ENCODE data around the gene DEFB108B. TPM values are rescaled to one million over a fixed set of nuclear protein-coding genes. Genes with fewer than 3 reads are reported as not detected.
"Not testable (repeated sequence)": the region's sequence is repeated elsewhere in the genome, so short reads cannot be mapped to it uniquely, and the experiment has no call there.

The DEFB108B gene
- total RNA-seq, 1 donor from 2014 or later: not detected

DNA sequence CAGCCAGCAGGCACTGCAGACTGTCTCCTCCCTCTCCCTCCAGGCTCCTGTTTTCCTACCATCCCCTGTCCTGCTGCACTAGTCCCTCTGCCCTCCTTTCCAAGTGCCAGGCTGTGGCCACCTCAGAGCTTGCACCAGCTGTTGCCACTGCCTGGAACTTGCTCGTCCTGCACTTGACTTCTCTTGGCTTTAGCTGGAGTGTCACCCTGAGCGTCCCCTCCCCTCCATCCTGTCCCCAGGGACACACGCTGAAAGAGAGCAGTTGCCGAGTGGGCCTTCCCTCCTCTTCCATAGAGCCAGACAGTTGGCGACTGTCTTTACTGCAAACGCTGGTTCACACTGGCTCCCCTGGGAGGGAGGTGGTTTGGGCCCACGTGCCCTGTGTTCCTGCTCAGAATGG lies 41.9 kb upstream of the DEFB108B start:
- H3K4me1 ChIP-seq; H3K27ac ChIP-seq; H3F3A ChIP-seq (ENCODE audit: low read depth); H3K27ac Mint-ChIP-seq; H2AFZ ChIP-seq (replicated peaks); H3K36me3 ChIP-seq; H3K36me3 Mint-ChIP-seq; H3K9ac ChIP-seq; H3K4me2 ChIP-seq; H3K9me3 Mint-ChIP-seq; H3K27me3 ChIP-seq; DNase-seq (ENCODE audit: low spot score); H3K4me3 ChIP-seq; H4K20me1 ChIP-seq (ENCODE audit: low read depth); H3K27me3 Mint-ChIP-seq (ENCODE audit: insufficient read depth, low read depth); H3K9me3 ChIP-seq (ENCODE audit: low read depth); H3K79me2 ChIP-seq (ENCODE audit: low read depth): not testable (repeated sequence)
- Mint-ChIP-seq H3K4me1 (peaks cover 10% of the 10 kb centered on the region), H3K4me3 (peak overlapping the region; percentile 41)

DNA sequence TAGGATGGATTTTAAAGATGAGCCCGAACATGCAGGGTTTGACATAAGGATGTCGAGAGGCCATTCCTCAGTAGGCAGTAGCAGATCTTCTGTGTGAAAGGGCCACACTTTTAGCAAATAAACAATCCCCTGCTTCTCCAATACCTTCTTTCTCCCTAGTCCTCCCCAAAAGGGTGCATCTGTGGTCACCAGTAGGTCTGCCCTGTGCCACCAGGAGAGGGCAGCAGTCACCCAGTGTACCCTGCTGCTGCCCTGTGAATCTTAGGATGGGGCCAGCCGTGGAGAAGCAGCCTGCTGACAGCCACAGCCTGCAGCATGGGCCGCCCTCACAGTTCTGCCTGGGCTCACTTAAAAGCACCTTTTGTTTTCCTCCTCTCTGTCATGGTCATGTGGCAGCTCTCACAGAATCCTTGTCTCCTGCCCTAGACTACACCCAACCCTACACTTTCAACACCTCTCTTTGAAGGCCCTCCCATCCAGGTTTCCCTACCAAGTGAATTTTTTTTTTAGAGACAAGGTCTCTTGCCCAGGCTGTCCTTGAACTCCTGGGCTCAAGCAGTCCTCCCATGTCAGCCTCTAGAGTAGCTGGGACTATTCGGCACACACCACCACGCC lies 40.3 kb upstream of the DEFB108B start:
- TF ChIP-seq, protein P1, sequence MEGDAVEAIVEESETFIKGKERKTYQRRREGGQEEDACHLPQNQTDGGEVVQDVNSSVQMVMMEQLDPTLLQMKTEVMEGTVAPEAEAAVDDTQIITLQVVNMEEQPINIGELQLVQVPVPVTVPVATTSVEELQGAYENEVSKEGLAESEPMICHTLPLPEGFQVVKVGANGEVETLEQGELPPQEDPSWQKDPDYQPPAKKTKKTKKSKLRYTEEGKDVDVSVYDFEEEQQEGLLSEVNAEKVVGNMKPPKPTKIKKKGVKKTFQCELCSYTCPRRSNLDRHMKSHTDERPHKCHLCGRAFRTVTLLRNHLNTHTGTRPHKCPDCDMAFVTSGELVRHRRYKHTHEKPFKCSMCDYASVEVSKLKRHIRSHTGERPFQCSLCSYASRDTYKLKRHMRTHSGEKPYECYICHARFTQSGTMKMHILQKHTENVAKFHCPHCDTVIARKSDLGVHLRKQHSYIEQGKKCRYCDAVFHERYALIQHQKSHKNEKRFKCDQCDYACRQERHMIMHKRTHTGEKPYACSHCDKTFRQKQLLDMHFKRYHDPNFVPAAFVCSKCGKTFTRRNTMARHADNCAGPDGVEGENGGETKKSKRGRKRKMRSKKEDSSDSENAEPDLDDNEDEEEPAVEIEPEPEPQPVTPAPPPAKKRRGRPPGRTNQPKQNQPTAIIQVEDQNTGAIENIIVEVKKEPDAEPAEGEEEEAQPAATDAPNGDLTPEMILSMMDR (IDR thresholded peaks at IDR 0.05): peak; percentile 61
- H2AFZ ChIP-seq (replicated peaks); H3K9ac ChIP-seq; H4K20me1 ChIP-seq (ENCODE audit: low read depth); H3K9me3 Mint-ChIP-seq; H3K4me2 ChIP-seq; H3K27me3 ChIP-seq; H3K27ac Mint-ChIP-seq; H3K4me1 Mint-ChIP-seq; H3K9me3 ChIP-seq (ENCODE audit: low read depth); H3K27ac ChIP-seq; H3F3A ChIP-seq (ENCODE audit: low read depth); H3K4me1 ChIP-seq; H3K4me3 Mint-ChIP-seq; H3K36me3 Mint-ChIP-seq; H3K79me2 ChIP-seq (ENCODE audit: low read depth); H3K4me3 ChIP-seq; H3K27me3 Mint-ChIP-seq (ENCODE audit: insufficient read depth, low read depth); H3K36me3 ChIP-seq: not testable (repeated sequence)
- peak; percentile 20 for DNase-seq (ENCODE audit: low spot score)

DNA sequence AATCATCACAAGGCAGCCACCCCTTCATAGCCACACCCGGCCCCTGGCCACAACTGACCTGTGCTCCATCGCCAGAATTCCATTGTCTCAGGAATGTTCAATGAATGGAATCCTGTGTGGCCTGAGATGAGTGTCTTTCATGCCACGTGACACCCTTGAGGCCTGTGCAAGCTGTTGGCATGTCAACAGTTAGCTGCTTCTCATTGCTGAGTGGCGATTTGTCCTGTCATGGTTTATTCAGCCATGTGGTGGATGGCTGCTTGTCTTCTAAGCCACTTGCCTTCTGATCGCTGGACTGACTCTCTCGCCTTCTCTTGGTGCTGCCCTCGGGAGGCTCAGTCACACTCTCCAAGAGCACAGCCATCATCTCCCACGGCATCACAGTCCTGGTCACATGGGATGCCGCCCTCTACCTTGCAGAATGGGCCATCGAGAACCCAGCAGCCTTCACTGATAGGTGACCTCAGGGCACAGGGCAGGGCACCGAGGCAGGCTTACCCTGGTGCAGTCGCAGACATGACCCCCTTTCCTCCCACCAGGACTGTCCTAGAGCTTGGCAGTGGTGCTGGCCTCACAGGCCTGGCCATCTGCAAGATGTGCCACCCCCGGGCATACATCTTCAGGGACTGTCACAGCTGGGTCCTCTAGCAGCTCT lies 38.5 kb upstream of the DEFB108B start:
- H3K27ac Mint-ChIP-seq; H3K4me2 ChIP-seq; H3K27me3 ChIP-seq; H3K36me3 ChIP-seq; H3K9me3 ChIP-seq (ENCODE audit: low read depth); H3K4me3 ChIP-seq; H3F3A ChIP-seq (ENCODE audit: low read depth); H3K9me3 Mint-ChIP-seq; H3K4me1 Mint-ChIP-seq; H3K9ac ChIP-seq; H3K79me2 ChIP-seq (ENCODE audit: low read depth); DNase-seq (ENCODE audit: low spot score); H3K4me3 Mint-ChIP-seq; H2AFZ ChIP-seq (replicated peaks); H3K27ac ChIP-seq; H4K20me1 ChIP-seq (ENCODE audit: low read depth); H3K36me3 Mint-ChIP-seq; H3K4me1 ChIP-seq; H3K27me3 Mint-ChIP-seq (ENCODE audit: insufficient read depth, low read depth): not testable (repeated sequence)

DNA sequence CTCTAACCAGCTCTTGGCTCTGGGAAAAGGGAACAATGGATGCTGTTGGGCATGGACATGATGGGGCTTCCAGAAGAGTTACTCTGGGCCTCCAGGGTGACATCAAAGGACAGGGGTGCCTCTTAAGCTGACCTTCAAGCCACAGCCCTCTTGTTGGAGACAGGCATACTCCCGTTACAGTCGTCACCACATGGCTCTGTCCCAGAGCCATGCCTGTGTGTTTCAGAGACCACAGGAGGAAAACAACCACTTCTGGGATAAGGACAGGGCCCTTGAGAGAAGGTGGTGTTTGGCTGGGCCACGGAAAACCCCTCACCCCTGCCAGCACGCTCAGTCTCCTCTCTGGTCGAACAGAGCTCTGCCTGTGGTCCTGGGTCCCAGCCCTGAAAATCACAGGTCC lies 37.8 kb upstream of the DEFB108B start:
- not testable (repeated sequence) for H3K36me3 ChIP-seq, H3K27ac Mint-ChIP-seq

DNA sequence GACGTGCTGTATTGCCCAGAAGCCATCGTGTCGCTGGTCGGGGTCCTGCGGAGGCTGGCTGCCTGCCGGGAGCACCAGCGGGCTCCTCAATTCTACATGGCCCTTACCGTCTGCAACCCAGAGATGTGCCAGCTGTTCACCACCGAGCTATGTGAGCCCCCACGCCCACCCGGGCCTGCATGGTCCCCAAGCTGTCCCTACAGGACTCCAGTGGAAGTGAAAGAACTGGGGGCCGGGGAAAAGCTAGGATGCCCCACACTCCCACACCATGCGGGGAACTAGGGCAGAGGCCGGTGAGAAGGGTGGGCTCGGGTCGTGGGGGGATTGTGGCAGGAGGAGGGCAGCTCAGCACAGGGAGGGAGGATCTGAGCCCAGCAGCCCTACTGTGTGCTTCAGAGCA lies 37.0 kb upstream of the DEFB108B start:
- not testable (repeated sequence) for H3F3A ChIP-seq (ENCODE audit: low read depth); H3K4me3 ChIP-seq; H3K4me2 ChIP-seq; H3K4me3 Mint-ChIP-seq; H4K20me1 ChIP-seq (ENCODE audit: low read depth); DNase-seq (ENCODE audit: low spot score); H3K27ac ChIP-seq; H3K79me2 ChIP-seq (ENCODE audit: low read depth); H3K36me3 ChIP-seq; H3K9me3 Mint-ChIP-seq; H3K4me1 ChIP-seq; H3K9me3 ChIP-seq (ENCODE audit: low read depth); H3K36me3 Mint-ChIP-seq; H3K4me1 Mint-ChIP-seq; H3K27me3 ChIP-seq; H2AFZ ChIP-seq (replicated peaks); H3K27me3 Mint-ChIP-seq (ENCODE audit: insufficient read depth, low read depth); H3K27ac Mint-ChIP-seq; H3K9ac ChIP-seq

More for the DNA sequence above, 37.8 kb upstream of the DEFB108B start:
- not testable (repeated sequence) for H3K27me3 ChIP-seq; H3K4me1 Mint-ChIP-seq; H3F3A ChIP-seq (ENCODE audit: low read depth); H3K9me3 ChIP-seq (ENCODE audit: low read depth); H3K79me2 ChIP-seq (ENCODE audit: low read depth); H3K27ac ChIP-seq; H2AFZ ChIP-seq (replicated peaks); H3K4me2 ChIP-seq; H3K9ac ChIP-seq; H3K4me3 Mint-ChIP-seq; H3K4me1 ChIP-seq; H3K9me3 Mint-ChIP-seq; H3K4me3 ChIP-seq; H3K36me3 Mint-ChIP-seq; H3K27me3 Mint-ChIP-seq (ENCODE audit: insufficient read depth, low read depth); DNase-seq (ENCODE audit: low spot score); H4K20me1 ChIP-seq (ENCODE audit: low read depth)

DNA sequence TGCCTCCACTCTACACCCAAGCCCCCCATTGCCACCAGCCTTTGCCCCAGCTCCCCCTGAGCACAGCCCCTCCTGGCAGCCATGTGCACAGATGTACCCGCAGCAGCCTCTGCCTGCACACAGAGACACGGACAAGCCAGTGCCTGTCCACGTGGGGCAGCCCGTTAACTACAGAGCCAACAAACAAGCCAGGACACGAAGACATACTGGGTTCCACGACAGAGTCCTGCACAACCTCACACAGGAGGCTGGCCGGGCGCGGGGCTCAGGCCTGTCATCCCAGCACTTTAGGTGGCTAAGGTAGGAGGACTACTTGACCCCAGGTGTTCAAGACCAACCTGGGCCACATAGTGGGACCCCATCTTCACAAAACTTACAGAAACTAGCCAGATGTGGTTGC lies 36.2 kb upstream of the DEFB108B start:
- not testable (repeated sequence) for H4K20me1 ChIP-seq (ENCODE audit: low read depth); H3K79me2 ChIP-seq (ENCODE audit: low read depth); H3K27ac ChIP-seq; DNase-seq (ENCODE audit: low spot score); H2AFZ ChIP-seq (replicated peaks); H3K27ac Mint-ChIP-seq; H3K9ac ChIP-seq; H3K4me3 Mint-ChIP-seq; H3K27me3 Mint-ChIP-seq (ENCODE audit: insufficient read depth, low read depth); H3K4me3 ChIP-seq; H3K36me3 Mint-ChIP-seq; H3K4me1 Mint-ChIP-seq; H3K9me3 Mint-ChIP-seq; H3K4me2 ChIP-seq; H3K9me3 ChIP-seq (ENCODE audit: low read depth); H3K4me1 ChIP-seq; H3F3A ChIP-seq (ENCODE audit: low read depth); H3K27me3 ChIP-seq; H3K36me3 ChIP-seq

DNA sequence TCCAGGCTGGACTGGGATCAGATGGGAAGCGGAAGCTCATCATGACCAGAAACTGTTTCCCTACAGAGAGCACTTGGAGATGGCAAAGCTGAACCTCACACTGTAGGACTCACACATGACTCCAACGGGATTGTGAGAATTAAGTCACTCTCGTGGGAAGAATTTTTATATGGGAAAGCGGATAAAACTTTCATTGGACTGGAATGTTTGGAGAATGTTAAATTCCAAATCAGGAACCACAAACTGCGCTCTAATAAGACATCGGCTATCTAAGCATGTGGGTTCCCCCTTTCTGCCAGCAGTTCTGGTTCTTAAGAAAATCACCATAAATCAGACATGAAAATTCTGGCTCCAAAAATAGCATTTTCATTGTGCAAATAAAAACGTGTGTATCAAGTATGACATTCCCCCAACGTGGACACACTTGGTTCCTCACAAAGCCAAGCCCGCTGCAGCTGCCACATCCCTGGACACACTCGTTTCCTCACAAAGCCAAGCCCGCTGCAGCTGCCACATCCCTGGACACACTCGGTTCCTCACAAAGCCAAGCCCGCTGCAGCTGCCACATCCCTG lies 33.4 kb upstream of the DEFB108B start:
- not testable (repeated sequence) for H3K27ac Mint-ChIP-seq; H3K4me2 ChIP-seq; H3K27me3 Mint-ChIP-seq (ENCODE audit: insufficient read depth, low read depth); H3K36me3 ChIP-seq; DNase-seq (ENCODE audit: low spot score); H3K4me1 Mint-ChIP-seq; H3K9ac ChIP-seq; H3F3A ChIP-seq (ENCODE audit: low read depth); H3K27ac ChIP-seq; H3K27me3 ChIP-seq; H3K9me3 Mint-ChIP-seq; H3K4me3 Mint-ChIP-seq; H4K20me1 ChIP-seq (ENCODE audit: low read depth); H3K4me1 ChIP-seq; H3K9me3 ChIP-seq (ENCODE audit: low read depth); H3K4me3 ChIP-seq; H3K36me3 Mint-ChIP-seq; H3K79me2 ChIP-seq (ENCODE audit: low read depth); H2AFZ ChIP-seq (replicated peaks)
